ENCODE data around the gene LRMDA. TPM values are rescaled to one million over a fixed set of nuclear protein-coding genes. Genes with fewer than 3 reads are reported as not detected.

LRMDA gene
- total RNA-seq, 1 donor from 2014 or later = 2.1 TPM

GRCh38 chr10:76155961-76156360 lies 724.5 kb downstream of the LRMDA start:
- Mint-ChIP-seq H3K36me3 (ENCODE audit: unreplicated experiment) (peaks cover 10% of the 10 kb centered on the region), H3K9me3 (ENCODE audit: unreplicated experiment) (peaks cover 2% of the 10 kb centered on the region), H3K27ac (ENCODE audit: unreplicated experiment) (no peak overlapping the region), H3K4me1 (ENCODE audit: low read depth, unreplicated experiment) (peaks cover 5% of the 10 kb centered on the region), H3K4me3 (ENCODE audit: unreplicated experiment) (no peak overlapping the region), H3K27me3 (ENCODE audit: unreplicated experiment) (peaks cover 1% of the 10 kb centered on the region)
- TF ChIP-seq, protein P1, sequence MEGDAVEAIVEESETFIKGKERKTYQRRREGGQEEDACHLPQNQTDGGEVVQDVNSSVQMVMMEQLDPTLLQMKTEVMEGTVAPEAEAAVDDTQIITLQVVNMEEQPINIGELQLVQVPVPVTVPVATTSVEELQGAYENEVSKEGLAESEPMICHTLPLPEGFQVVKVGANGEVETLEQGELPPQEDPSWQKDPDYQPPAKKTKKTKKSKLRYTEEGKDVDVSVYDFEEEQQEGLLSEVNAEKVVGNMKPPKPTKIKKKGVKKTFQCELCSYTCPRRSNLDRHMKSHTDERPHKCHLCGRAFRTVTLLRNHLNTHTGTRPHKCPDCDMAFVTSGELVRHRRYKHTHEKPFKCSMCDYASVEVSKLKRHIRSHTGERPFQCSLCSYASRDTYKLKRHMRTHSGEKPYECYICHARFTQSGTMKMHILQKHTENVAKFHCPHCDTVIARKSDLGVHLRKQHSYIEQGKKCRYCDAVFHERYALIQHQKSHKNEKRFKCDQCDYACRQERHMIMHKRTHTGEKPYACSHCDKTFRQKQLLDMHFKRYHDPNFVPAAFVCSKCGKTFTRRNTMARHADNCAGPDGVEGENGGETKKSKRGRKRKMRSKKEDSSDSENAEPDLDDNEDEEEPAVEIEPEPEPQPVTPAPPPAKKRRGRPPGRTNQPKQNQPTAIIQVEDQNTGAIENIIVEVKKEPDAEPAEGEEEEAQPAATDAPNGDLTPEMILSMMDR (IDR thresholded peaks at IDR 0.05; ENCODE audit: partially characterized antibody, unreplicated experiment) = no peak
- no peak for DNase-seq

DNA sequence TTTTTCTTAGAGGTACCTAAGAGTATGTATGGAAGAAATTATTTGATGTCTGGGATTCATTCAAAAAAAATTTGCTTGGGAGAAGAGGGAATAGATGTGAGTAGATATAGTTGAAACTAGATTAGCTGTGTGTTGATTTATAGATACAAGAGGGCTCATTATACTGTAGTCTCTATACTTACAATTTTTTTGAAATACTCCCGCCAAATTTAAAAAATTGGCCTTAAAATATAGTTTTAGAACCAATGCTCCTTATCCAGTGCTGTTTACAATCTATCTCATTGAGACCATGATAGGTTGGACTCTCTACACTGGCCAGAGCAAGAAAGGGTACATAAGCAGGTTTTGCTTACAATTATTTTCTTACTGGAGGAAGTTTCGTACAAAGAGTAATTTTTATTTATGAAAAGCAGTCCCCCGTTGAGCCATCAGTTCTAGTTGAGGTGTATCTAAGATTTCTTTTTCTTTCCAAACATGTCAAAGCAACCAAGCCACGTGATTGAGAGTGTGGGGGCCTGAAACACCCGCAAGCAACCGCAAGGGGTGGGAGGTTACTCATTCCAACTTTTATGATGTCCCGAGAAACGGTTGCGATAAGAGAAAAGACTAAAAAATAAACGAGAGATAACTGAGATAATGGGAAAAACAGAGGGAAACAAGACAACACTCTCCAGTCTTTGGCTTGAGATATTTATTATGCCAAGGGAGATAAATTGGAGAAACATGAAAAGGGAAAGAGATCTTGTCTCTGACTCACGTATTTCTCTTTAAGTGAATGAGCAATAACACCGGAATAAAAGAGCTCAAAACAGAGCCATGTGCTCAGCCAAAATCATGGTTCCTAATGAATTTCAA lies 729.2 kb downstream of the LRMDA start:
- no peak for DNase-seq
- peaks cover 6% of the 10 kb centered on the region for H3K4me1 Mint-ChIP-seq (ENCODE audit: low read depth, unreplicated experiment)
- H3K27me3 Mint-ChIP-seq (ENCODE audit: unreplicated experiment) = peaks cover 4% of the 10 kb centered on the region
- no peaks in the 10 kb centered on the region for H3K9me3 Mint-ChIP-seq (ENCODE audit: unreplicated experiment)
- no peak overlapping the region for H3K27ac Mint-ChIP-seq (ENCODE audit: unreplicated experiment)
- TF ChIP-seq, protein P1 (IDR thresholded peaks at IDR 0.05; ENCODE audit: partially characterized antibody, unreplicated experiment) = no peak
- no peaks in the 10 kb centered on the region for H3K36me3 Mint-ChIP-seq (ENCODE audit: unreplicated experiment)
- H3K4me3 Mint-ChIP-seq (ENCODE audit: unreplicated experiment) = no peak overlapping the region

DNA sequence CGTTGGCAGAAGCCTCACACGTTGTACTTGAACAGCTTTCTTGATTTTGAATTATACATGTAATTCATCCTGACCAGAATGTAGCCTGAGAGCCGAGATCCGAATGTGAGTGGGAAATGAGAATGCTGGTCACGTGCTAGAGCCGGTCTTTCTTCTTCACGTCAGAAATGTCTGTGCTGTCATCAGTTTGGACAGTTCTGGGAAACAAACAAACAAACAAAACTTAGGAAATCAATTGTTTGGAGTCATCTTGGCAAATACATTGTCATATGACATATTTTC lies 729.8 kb downstream of the LRMDA start:
- Mint-ChIP-seq H3K27me3 (ENCODE audit: unreplicated experiment) (peaks cover 4% of the 10 kb centered on the region), H3K4me3 (ENCODE audit: unreplicated experiment) (no peak overlapping the region), H3K27ac (ENCODE audit: unreplicated experiment) (no peak overlapping the region), H3K4me1 (ENCODE audit: low read depth, unreplicated experiment) (peaks cover 1% of the 10 kb centered on the region), H3K36me3 (ENCODE audit: unreplicated experiment) (no peaks in the 10 kb centered on the region), H3K9me3 (ENCODE audit: unreplicated experiment) (no peaks in the 10 kb centered on the region)
- TF ChIP-seq, protein P1 (IDR thresholded peaks at IDR 0.05; ENCODE audit: partially characterized antibody, unreplicated experiment) = no peak
- DNase-seq = no peak

DNA sequence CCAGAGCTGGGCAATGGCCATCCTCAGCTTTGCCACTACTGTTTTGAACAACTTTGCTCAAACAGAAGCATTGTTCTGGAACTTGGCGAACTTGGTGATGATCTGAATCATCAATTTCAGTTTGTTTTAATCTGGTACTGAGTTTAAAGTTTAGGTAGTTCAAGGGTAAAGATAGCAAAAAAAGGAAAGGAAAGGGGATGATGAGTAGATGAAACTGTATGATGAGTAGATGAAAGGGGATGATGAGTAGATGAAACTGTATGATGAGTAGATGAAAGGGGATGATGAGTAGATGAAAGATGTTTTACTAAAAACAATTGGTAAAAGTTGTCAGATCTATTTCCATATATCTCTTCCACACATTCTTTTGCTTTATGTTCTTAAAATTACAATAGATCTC lies 737.0 kb downstream of the LRMDA start:
- TF ChIP-seq, protein P1 (IDR thresholded peaks at IDR 0.05; ENCODE audit: partially characterized antibody, unreplicated experiment) = no peak
- Mint-ChIP-seq H3K27ac (ENCODE audit: unreplicated experiment) (peak overlapping the region; percentile 75), H3K9me3 (ENCODE audit: unreplicated experiment) (peaks cover 10% of the 10 kb centered on the region), H3K27me3 (ENCODE audit: unreplicated experiment) (peaks cover 5% of the 10 kb centered on the region), H3K4me3 (ENCODE audit: unreplicated experiment) (peak overlapping the region; percentile 57), H3K36me3 (ENCODE audit: unreplicated experiment) (no peaks in the 10 kb centered on the region), H3K4me1 (ENCODE audit: low read depth, unreplicated experiment) (peaks cover 14% of the 10 kb centered on the region)
- no peak for DNase-seq

GRCh38 chr10:76169246-76169645 lies 737.8 kb downstream of the LRMDA start:
- Mint-ChIP-seq H3K4me1 (ENCODE audit: low read depth, unreplicated experiment) (peaks cover 13% of the 10 kb centered on the region), H3K4me3 (ENCODE audit: unreplicated experiment) (no peak overlapping the region), H3K27me3 (ENCODE audit: unreplicated experiment) (peaks cover 8% of the 10 kb centered on the region), H3K27ac (ENCODE audit: unreplicated experiment) (peak overlapping the region; percentile 85), H3K9me3 (ENCODE audit: unreplicated experiment) (peaks cover 10% of the 10 kb centered on the region), H3K36me3 (ENCODE audit: unreplicated experiment) (no peaks in the 10 kb centered on the region)
- TF ChIP-seq, protein P1 (IDR thresholded peaks at IDR 0.05; ENCODE audit: partially characterized antibody, unreplicated experiment) = no peak
- peak; percentile 32 for DNase-seq
